Stimulated activated CD8-positive, alpha-beta memory T cell treated with anti-CD3 and anti-CD28 coated beads, Interleukin-4, amount 100 ng/mL, for 24 hours (primary cell): Measurements from ENCODE around the gene RTL1.

ENCODE experiments used
- DNase-seq: peaks from one replicate; pipeline ENCODE4 v3.0.0-alpha.2; 2020; ENCODE audit warnings: low read depth

Gene RTL1

GRCh38 chr14:100898935-100899883 is 4.3 kb downstream of the RTL1 start:
- no peak for DNase-seq

- DNase-seq: no peak
Observed at GRCh38 chr14:100898465-100898864, 5.1 kb downstream of the RTL1 start.

- DNase-seq: no peak
Observed at GRCh38 chr14:100896369-100897060, 7.0 kb downstream of the RTL1 start.

GRCh38 chr14:100895411-100895810 is 8.1 kb downstream of the RTL1 start:
- no peak for DNase-seq

- no peak for DNase-seq
Observed at GRCh38 chr14:100894416-100894815, 9.1 kb downstream of the RTL1 start.

GRCh38 chr14:100893760-100894159 is 9.8 kb downstream of the RTL1 start:
- no peak for DNase-seq

GRCh38 chr14:100893228-100893601 is 10.3 kb downstream of the RTL1 start:
- no peak for DNase-seq

- no peak for DNase-seq
Observed at GRCh38 chr14:100892496-100893227, 10.9 kb downstream of the RTL1 start.

- no peak for DNase-seq
Observed at GRCh38 chr14:100891501-100892445, 11.7 kb downstream of the RTL1 start.

GRCh38 chr14:100891051-100891450 is 12.5 kb downstream of the RTL1 start:
- no peak for DNase-seq

- no peak for DNase-seq
Observed at GRCh38 chr14:100890061-100890850, 13.3 kb downstream of the RTL1 start.

- DNase-seq: no peak
Observed at GRCh38 chr14:100889641-100890040, 13.9 kb downstream of the RTL1 start.

- DNase-seq: no peak
Observed at GRCh38 chr14:100888789-100889315, 14.7 kb downstream of the RTL1 start.

- no peak for DNase-seq
Observed at GRCh38 chr14:100887728-100888335, 15.7 kb downstream of the RTL1 start.

GRCh38 chr14:100885617-100886016 is 17.9 kb downstream of the RTL1 start:
- DNase-seq: no peak

- DNase-seq: no peak
Observed at GRCh38 chr14:100885196-100885595, 18.3 kb downstream of the RTL1 start.

GRCh38 chr14:100884456-100884855 is 19.1 kb downstream of the RTL1 start:
- DNase-seq: no peak

GRCh38 chr14:100883789-100884101 is 19.8 kb downstream of the RTL1 start:
- no peak for DNase-seq

GRCh38 chr14:100882991-100883788 is 20.3 kb downstream of the RTL1 start:
- DNase-seq: no peak
